Measurements from ENCODE around the gene TGFBR3. TPM values are rescaled to one million over a fixed set of nuclear protein-coding genes. Genes with fewer than 3 reads are reported as not detected.

The TGFBR3 gene
- polyA plus RNA-seq, 5 donors: 29.0 to 53.2 (median 48.1) TPM

GRCh38 chr1:91650764-91651163 lies 235.2 kb downstream of the TGFBR3 start:
- peak; percentile 64 to 72 for DNase-seq

DNA sequence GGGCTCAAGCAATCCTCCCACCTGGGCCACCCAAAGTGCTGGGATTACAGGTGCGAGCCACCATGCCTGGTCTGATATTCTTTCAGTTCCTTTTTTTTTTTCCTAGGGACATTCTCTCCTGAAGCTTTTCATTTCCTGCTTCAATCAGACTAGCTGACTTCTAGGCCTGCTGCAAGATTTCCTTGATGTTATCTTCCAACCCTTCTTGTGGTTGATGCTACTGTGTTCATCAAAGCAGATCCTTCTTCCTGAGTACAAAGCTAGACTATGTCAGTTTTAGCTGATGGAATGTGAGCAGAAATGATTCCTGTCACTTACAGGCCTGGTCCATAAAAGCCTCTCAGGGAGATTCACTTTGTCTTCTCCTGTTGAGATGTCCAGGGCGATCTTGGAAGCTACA lies 238.9 kb downstream of the TGFBR3 start:
- DNase-seq: no peak

DNA sequence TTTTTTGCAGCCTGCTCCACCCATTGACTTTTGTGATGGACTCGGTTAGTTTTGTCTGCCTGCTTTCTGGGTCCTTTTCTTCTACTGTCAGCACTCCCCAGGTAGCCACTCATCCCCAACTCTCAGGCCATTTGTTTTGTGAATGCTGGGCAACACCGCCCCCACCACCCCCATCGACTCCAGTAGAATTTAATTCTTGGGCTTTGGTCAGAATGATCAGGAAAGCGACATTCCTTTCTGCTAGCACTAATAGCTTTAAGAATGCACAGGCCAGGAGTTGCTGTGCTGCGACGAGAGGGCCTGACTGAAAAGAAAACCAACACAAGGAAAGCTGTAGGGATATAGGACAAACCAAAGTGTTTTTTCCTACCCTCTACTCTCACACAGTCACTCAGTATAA lies 240.9 kb downstream of the TGFBR3 start:
- no peak for DNase-seq

DNA sequence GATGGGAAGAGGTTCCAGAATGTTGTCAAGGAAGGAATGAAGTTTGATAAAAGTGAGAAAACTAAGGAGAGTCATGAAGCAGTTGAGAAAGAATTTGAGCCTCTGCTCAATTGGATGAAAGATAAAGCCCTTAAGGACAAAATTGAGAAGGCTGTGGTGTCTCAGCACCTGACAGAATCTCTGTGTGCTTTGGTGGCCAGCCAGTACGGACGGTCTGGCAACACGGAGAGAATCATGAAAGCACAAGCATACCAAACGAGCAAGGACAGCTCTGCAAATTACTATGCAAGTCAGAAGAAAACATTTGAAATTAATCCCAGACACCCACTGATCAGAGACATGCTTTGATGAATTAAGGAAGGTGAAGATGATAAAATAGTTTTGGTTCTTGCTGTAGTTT lies 242.5 kb downstream of the TGFBR3 start:
- no peak for DNase-seq

- no peak for DNase-seq
Observed at GRCh38 chr1:91640877-91641526, 244.9 kb downstream of the TGFBR3 start.

- no peak for DNase-seq
Observed at GRCh38 chr1:91637539-91637994, 248.4 kb downstream of the TGFBR3 start.

- DNase-seq: no peak
Observed at GRCh38 chr1:91635763-91636162, 250.2 kb downstream of the TGFBR3 start.

DNA sequence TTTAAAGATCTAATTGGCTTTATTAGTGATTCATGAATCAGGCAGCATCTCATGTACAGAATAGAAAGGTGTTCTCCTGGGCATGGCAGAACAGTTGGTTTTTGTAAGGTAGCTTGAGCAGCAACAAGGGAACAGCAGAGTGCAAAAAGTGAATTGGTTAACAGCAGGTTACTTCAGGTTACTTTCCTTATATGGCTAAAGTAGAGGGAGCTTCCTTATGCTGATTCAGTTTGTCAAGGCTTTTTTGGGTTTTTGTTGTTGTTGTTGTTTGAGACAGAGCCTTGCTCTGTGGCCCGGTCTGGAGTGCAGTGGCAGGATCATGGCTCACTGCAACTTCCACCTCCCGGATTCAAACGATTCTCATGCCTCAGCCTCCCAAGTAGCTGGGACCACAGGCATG lies 252.5 kb downstream of the TGFBR3 start:
- DNase-seq: no peak

GRCh38 chr1:91631718-91632330 lies 254.1 kb downstream of the TGFBR3 start:
- DNase-seq: no peak

DNA sequence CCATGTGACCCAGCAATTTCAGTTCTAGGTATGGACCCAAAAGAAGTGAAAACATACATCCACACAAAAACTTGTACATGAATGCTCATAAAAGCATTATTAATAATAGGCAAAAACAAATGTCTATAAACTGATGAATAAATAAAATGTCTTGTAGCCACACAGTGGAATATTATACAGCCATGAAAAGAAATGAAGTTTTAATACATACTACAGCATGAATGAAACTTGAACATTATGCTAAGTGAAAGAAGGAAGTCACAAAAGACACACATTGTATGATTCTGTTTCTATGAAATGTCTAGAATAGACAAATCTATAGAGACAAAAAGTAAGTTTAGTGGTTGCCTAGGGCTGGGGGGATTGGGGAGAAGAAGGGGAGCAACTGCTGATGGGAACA lies 255.1 kb downstream of the TGFBR3 start:
- no peak for DNase-seq

Other genes starting within 250 kb of the TGFBR3 start
- gene BRDT, start 63.2 kb upstream of the TGFBR3 start, polyA plus RNA-seq (ENCODE audit: insufficient read depth in 1 of 5, insufficient read length in 5 of 5, low replicate concordance in 1 of 5): under 1 TPM in 3 of 5 donors, not detected in 2; 0.31 to 0.55 (median 0.39) TPM
- gene EPHX4, start 143.8 kb upstream of the TGFBR3 start, polyA plus RNA-seq (ENCODE audit: insufficient read depth in 1 of 5, insufficient read length in 5 of 5, low replicate concordance in 1 of 5): 1 to 10 TPM; 1.6 to 3.0 (median 2.7) TPM
- under 1 TPM in 4 of 5 donors, not detected in 1; 0.35 to 0.79 (median 0.47) TPM for gene SETSIP, start 189.3 kb upstream of the TGFBR3 start, polyA plus RNA-seq (ENCODE audit: insufficient read depth in 1 of 5, insufficient read length in 5 of 5, low replicate concordance in 1 of 5)
- gene BTBD8, start 194.2 kb upstream of the TGFBR3 start, polyA plus RNA-seq (ENCODE audit: insufficient read depth in 1 of 5, insufficient read length in 5 of 5, low replicate concordance in 1 of 5): 10 to 100 TPM in 2 of 5 donors, 1 to 10 TPM in 3; 4.1 to 14.1 (median 9.8) TPM